GM18868 (cell line): ENCODE measurements around the gene MYDGF.

Experiments
- ATAC-seq: cut with Tn5 transposase; IDR thresholded peaks from one replicate; pipeline ENCODE4 v1.9.1; 2021; ENCODE audit warnings: mild to moderate bottlenecking, moderate library complexity; ENCODE audit not compliant: unreplicated experiment

Gene MYDGF

GRCh38 chr19:4613254-4613751, 56.8 kb downstream of the MYDGF start:
- no peak for ATAC-seq

DNA sequence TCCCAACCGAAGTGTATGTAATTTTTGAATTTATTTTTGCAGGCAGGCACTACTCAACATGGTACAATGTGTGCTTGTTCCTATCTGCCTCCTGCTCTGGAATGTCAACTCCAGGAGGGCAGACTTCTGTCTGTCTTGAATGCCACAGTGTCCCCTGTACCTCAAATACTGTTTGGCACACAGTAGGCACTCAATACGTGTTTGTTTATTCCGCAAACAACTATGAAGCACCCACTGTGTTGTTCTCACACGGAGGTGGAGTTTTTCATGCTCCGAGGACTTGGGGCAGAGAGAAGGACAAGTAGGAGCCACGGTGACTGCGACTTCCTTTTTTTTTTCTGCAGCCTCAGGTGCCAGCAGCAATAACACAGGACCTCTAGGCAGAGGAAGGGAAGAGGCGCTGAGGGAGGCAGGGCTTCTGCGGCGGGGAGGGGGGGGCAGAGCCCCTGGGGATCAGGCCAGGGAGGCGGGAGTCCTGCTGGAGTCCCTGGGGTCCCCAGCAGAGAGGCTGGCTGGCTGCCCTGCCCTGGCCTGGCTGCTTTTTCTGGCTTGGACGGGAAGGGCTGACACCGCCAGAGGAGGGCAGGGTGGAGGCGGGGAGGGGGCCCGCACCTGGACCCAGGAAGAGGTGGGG, 60.1 kb downstream of the MYDGF start:
- ATAC-seq, result no peak
